ENCODE results near the gene SMCO2.

SMCO2 gene

DNA sequence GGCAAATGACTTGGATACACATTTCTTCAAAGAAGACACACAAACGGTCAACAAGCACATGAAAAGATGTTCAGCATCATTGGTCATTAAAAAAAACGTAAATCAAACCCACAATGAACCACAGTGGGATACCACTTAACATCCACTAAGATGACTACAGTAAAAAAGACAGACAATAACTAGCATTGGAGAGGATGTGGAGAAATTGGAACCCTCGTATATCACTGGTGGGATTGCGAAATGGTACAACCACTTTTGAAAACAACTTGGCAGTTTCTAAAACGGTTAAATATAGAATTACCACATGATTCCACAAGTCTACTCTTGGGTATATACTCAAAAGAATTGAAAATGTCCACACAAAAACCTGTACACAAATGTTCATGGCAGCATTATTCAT lies 52.2 kb downstream of the SMCO2 start:
- Histone ChIP-seq H3K36me3 (ENCODE audit: insufficient read depth, low read length) (no peaks in the 10 kb centered on the region), H3K9ac (ENCODE audit: low read depth, low read length) (no peak overlapping the region), H3K9me3 (ENCODE audit: control insufficient read depth, insufficient read depth, low read length) (no peaks in the 10 kb centered on the region), H3K4me1 (ENCODE audit: insufficient read depth, low read length) (no peaks in the 10 kb centered on the region)

DNA sequence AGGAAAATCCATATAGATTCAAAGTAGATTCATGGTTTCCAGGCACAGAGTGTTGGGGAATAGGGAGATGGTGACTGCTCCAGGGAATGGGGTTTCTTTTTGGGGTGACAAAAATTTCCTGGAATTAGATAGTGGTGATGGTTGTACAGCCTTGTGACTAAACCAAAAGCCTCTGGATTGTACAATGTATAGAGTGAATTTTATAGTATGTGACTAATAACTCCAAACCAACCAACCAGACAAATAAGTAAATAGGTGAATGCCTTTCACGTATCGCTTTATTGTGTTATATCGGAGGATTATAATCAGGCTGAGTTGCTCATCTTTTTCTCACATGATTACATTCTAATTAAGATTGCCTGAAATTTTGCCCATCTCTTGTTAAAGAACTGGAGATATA lies 52.8 kb downstream of the SMCO2 start:
- no peaks in the 10 kb centered on the region for H3K9me3 ChIP-seq (ENCODE audit: control insufficient read depth, insufficient read depth, low read length)
- H3K4me1 ChIP-seq (ENCODE audit: insufficient read depth, low read length), result no peaks in the 10 kb centered on the region
- no peaks in the 10 kb centered on the region for H3K36me3 ChIP-seq (ENCODE audit: insufficient read depth, low read length)
- H3K9ac ChIP-seq (ENCODE audit: low read depth, low read length), result no peak overlapping the region

DNA sequence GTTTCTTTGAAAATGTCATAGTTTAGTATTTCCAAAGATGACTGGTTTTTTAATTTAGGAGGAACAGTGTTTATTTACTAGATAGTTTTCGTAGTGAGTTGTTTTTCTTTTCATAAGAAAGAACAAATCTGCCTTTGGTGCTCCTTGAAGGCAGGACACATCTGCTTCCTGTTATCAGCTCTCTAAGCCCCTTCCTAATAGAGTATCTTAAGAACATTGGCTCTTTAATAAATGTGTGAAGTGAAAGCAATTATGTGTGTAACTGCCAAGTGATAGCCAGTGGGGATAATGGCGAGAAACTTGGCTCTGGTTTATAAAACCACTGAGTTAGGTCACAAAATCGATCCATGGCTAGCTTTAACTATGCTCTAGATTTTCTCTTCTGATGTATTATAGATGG lies 54.0 kb downstream of the SMCO2 start:
- H3K9ac ChIP-seq (ENCODE audit: low read depth, low read length), result no peak overlapping the region
- H3K9me3 ChIP-seq (ENCODE audit: control insufficient read depth, insufficient read depth, low read length), result no peaks in the 10 kb centered on the region
- peaks cover 2% of the 10 kb centered on the region; the same call in 1 of the 2 replicates for H3K4me1 ChIP-seq (ENCODE audit: insufficient read depth, low read length)
- no peaks in the 10 kb centered on the region for H3K36me3 ChIP-seq (ENCODE audit: insufficient read depth, low read length)

DNA sequence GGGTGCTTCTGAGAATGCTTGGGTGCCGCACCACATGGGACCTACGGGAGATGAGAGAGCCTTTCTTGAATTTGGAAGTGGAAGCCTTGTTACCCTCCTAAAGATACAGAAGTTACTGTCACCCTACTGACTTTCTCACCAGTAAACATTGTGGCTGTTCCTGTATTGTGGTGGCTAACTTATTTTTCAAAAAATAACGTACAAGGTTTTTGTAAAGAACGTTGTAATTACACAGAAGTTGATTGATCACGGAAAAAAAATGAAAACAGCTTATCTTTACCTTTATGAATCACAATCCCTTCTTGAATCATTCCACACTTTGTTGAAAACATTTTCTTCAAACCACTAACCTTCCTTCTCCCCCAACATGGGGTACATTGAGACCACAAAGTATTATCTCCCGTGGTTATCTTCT lies 55.5 kb downstream of the SMCO2 start:
- peaks cover 4% of the 10 kb centered on the region; the same call in 1 of the 2 replicates for H3K4me1 ChIP-seq (ENCODE audit: insufficient read depth, low read length)
- H3K9me3 ChIP-seq (ENCODE audit: control insufficient read depth, insufficient read depth, low read length), result no peaks in the 10 kb centered on the region
- no peaks in the 10 kb centered on the region for H3K36me3 ChIP-seq (ENCODE audit: insufficient read depth, low read length)
- H3K9ac ChIP-seq (ENCODE audit: low read depth, low read length), result no peak overlapping the region

DNA sequence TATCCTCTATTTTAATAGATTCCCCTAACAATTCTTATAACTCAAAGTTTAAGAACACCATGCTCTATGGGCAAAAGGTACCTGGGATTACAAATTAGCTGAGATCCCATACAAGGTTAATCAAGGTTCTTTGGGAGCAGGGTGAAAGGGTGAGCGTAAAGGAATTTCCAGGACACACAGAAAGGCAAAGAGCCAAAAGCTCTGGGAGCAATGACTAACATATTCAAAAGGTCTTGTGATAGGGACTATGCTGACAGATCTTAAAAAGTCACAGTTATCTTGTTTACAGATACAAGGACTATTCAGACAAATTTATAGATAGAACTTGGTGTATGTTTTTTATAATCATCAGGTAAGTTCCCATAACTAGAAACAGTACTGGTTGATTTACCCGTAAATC lies 58.0 kb downstream of the SMCO2 start:
- H3K4me1 ChIP-seq (ENCODE audit: insufficient read depth, low read length), result peaks cover 4% of the 10 kb centered on the region; the same call in 1 of the 2 replicates
- no peaks in the 10 kb centered on the region for H3K36me3 ChIP-seq (ENCODE audit: insufficient read depth, low read length)
- no peak overlapping the region for H3K9ac ChIP-seq (ENCODE audit: low read depth, low read length)
- H3K9me3 ChIP-seq (ENCODE audit: control insufficient read depth, insufficient read depth, low read length), result no peaks in the 10 kb centered on the region

DNA sequence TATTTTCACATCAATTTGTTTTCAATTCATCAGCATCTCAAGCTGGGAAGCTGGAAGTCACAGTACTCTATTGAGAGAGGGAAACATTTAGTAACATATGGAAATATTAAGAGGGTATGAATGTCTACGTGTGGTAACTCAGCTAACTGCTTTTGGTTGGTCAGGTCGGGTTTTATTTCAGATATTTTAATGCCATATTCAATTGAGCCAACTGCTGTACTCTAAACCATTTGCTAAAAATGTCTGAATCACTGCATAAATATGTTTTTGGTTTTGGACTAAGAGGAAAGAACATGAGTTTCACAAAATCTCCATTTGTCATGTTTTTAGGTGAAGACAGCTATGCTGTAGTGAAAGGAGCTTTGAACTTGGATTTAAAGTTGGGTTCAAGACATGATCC lies 58.6 kb downstream of the SMCO2 start:
- Histone ChIP-seq H3K9ac (ENCODE audit: low read depth, low read length) (no peak overlapping the region), H3K36me3 (ENCODE audit: insufficient read depth, low read length) (no peaks in the 10 kb centered on the region), H3K4me1 (ENCODE audit: insufficient read depth, low read length) (peaks cover 4% of the 10 kb centered on the region; the same call in 1 of the 2 replicates), H3K9me3 (ENCODE audit: control insufficient read depth, insufficient read depth, low read length) (no peaks in the 10 kb centered on the region)

DNA sequence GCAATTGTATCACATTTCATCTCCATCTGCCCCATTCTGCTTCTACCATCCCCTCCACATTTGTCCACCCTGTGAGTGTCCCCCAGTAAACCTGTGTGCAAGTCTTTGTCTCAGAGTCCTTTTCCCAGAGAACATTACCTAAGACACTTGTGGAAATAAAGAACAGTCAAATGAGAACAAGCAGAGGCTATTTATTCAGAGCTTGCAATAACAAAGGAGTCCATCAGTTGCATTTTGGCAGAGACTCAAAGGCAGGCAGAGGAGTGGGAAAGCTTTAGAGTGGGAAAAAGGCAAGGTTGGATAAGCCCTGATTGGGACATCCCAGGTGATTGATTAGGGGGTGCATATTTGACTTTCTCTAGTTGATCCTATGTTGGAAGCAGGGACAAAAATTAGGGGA lies 59.2 kb downstream of the SMCO2 start:
- H3K4me1 ChIP-seq (ENCODE audit: insufficient read depth, low read length), result peaks cover 4% of the 10 kb centered on the region; the same call in 1 of the 2 replicates
- no peaks in the 10 kb centered on the region for H3K9me3 ChIP-seq (ENCODE audit: control insufficient read depth, insufficient read depth, low read length)
- no peak overlapping the region for H3K9ac ChIP-seq (ENCODE audit: low read depth, low read length)
- H3K36me3 ChIP-seq (ENCODE audit: insufficient read depth, low read length), result no peaks in the 10 kb centered on the region

DNA sequence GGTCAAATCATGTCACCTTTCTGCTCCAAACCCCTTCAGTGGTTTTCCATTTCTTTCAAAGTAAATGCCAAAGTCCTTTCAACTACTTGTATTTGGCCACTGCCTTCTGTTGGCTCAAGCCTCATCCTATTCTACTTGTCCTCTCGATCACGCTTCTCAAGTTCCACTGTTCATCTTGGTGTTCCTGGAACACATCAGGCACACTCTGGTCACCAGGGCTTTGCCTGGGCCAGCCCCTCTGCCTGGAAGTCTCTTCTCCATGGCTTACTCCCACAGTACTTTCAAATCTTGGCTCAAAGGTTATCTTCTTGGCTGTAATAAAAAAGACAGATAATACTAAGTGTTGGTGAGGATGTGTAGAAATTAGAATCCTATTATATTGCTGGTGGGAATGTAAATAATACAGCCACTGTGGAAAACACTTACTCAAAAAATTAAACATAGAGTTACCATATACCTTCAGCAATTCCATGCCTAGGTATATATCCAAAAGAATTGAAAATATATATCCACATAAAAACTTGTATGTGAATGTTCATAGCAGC lies 60.2 kb downstream of the SMCO2 start:
- Histone ChIP-seq H3K9me3 (ENCODE audit: control insufficient read depth, insufficient read depth, low read length) (no peaks in the 10 kb centered on the region), H3K36me3 (ENCODE audit: insufficient read depth, low read length) (no peaks in the 10 kb centered on the region), H3K4me1 (ENCODE audit: insufficient read depth, low read length) (peaks cover 4% of the 10 kb centered on the region; the same call in 1 of the 2 replicates), H3K9ac (ENCODE audit: low read depth, low read length) (no peak overlapping the region)

DNA sequence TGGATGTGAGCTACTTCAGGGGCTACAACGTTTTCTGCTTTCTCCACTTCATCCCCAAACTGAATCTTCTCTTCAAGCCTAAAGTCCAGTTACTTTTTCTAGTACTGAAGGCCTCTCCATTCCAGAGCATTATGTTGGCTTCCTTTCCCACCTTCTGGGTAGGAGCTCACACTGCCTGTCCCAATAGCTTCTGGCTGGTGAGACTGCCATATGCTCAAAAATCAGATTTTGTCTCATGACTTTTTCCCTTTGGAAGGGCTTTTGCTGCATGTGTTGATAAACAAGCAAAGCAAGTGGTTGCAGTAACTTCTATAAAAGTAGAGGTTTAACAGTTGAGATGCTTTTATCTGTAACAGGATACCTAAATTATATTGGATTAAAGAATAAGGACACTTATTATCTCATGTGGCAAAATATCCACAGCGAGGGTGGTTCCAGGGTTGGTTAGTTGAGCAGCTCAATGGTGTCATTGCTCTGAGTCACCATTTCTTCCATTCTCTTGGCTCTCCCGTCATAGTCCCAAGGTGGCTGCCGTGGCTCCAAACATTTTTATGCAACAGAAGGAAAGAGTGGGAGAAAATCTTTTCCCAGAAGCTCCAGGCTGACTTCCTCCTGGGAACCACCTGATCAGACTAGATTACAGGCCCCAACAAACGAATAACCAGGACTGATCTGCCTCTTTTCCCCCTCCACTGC lies 62.3 kb downstream of the SMCO2 start:
- no peaks in the 10 kb centered on the region for H3K9me3 ChIP-seq (ENCODE audit: control insufficient read depth, insufficient read depth, low read length)
- no peaks in the 10 kb centered on the region for H3K36me3 ChIP-seq (ENCODE audit: insufficient read depth, low read length)

DNA sequence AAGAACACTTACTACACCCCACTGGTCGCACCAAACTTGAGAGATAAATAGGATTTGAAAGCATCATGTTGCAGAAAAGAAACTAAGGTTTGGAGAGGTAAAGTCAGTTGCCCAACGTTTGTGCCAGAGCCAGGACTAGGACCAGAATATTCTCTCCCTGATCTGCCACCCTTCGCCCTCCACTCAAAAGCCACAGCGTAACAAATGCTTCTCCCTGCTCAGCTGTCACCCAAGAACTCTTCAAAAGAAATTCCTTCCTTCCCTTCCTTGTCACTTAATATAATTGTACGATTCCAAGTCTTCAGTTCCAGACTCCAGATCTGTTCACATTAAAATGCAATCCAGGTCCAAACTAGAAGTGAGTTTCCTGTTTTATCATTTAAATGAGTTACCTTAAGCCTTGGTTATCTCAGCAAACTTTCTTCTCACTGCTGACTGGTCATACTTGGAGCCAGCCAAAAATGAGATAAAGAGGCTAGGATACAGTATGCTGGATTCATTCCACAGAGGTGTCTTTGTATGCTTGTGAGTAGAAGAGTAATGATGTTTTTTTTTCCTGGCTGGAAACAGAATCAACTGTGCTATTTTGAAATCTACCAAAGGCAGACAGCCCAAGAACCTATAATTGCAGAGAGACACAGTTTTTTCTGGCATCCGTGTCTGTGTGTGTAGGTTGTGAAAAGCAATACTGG lies 64.6 kb downstream of the SMCO2 start:
- Histone ChIP-seq H3K9ac (ENCODE audit: low read depth, low read length) (no peak overlapping the region), H3K9me3 (ENCODE audit: control insufficient read depth, insufficient read depth, low read length) (no peaks in the 10 kb centered on the region), H3K36me3 (ENCODE audit: insufficient read depth, low read length) (no peaks in the 10 kb centered on the region), H3K4me1 (ENCODE audit: insufficient read depth, low read length) (no peaks in the 10 kb centered on the region; the same call in 1 of the 2 replicates)

More for the DNA sequence above, 62.3 kb downstream of the SMCO2 start:
- H3K4me1 ChIP-seq (ENCODE audit: insufficient read depth, low read length), result peaks cover 4% of the 10 kb centered on the region; the same call in 1 of the 2 replicates
- H3K9ac ChIP-seq (ENCODE audit: low read depth, low read length), result no peak overlapping the region

DNA sequence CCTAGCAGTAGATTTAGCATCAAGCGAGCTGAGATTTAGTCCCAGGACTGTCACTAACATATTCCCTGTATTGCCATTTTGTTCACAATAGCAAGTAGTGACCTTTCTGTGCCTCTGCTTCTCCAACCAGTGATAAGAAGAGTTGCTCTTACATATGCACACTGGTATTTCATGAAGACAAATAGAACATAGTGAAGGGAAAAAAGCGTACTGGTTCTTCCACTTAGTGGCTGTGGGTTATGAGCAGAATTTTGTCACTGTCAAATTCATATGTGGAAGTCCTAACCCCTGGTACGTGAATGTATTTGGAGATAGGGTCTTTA lies 65.1 kb downstream of the SMCO2 start:
- no peak overlapping the region for H3K9ac ChIP-seq (ENCODE audit: low read depth, low read length)
- H3K36me3 ChIP-seq (ENCODE audit: insufficient read depth, low read length), result no peaks in the 10 kb centered on the region
- no peaks in the 10 kb centered on the region for H3K9me3 ChIP-seq (ENCODE audit: control insufficient read depth, insufficient read depth, low read length)
- H3K4me1 ChIP-seq (ENCODE audit: insufficient read depth, low read length), result no peaks in the 10 kb centered on the region; the same call in 1 of the 2 replicates

DNA sequence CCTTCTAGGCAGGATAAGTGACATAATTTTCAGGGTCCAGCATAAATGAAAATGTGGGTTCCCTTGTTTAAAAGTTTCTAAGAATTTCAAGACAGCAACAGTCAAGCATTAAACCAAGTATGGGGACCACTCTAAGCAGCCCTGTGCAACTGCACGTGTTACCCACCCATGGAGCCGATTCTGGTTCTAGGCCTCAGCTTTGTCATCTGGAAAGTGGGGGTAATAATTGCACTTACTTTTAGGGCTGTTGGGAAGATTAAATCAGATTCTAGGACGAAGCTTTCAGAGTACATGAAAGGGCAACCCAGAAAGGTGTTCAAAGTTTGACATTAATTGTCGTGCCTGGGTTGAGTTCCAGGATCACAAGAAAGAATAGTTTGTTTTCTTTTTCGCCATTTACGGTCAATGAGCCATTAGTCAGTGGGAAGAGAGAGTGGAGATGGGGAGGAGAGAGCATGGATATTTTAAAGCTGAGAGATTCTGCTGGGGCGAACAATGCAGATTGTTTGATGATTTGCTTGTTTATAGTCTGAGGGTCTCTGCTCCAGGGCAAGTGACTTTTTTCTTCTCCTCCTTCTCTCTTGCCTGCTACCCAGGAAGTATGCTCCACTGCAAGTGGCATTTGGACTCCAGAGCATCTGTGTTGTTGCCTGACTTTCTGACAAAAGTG lies 66.8 kb downstream of the SMCO2 start:
- no peaks in the 10 kb centered on the region for H3K36me3 ChIP-seq (ENCODE audit: insufficient read depth, low read length)
- H3K4me1 ChIP-seq (ENCODE audit: insufficient read depth, low read length), result no peaks in the 10 kb centered on the region; the same call in 1 of the 2 replicates
- no peaks in the 10 kb centered on the region for H3K9me3 ChIP-seq (ENCODE audit: control insufficient read depth, insufficient read depth, low read length)
- H3K9ac ChIP-seq (ENCODE audit: low read depth, low read length), result no peak overlapping the region

DNA sequence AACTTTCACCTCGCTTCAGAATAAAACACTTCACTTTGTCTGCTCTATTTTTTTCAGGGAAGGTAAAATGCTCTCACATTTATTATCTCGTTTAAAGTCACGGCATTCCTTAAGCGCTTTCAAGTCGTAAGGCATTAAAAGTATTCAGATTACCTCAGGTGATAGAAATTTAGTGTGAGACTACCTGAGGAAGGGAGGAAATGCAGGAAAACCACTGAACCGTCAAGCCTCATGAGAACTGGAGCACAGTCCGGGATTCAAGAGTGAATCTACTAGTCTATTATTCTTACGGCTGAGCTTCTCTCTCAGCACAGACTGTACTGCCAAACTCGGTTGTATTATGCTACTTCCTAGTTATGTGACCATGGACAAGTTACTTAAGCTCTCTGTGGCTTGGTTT lies 69.1 kb downstream of the SMCO2 start:
- Histone ChIP-seq H3K9me3 (ENCODE audit: control insufficient read depth, insufficient read depth, low read length) (no peaks in the 10 kb centered on the region), H3K9ac (ENCODE audit: low read depth, low read length) (no peak overlapping the region), H3K36me3 (ENCODE audit: insufficient read depth, low read length) (no peaks in the 10 kb centered on the region), H3K4me1 (ENCODE audit: insufficient read depth, low read length) (peaks cover 1% of the 10 kb centered on the region; the same call in 1 of the 2 replicates)

DNA sequence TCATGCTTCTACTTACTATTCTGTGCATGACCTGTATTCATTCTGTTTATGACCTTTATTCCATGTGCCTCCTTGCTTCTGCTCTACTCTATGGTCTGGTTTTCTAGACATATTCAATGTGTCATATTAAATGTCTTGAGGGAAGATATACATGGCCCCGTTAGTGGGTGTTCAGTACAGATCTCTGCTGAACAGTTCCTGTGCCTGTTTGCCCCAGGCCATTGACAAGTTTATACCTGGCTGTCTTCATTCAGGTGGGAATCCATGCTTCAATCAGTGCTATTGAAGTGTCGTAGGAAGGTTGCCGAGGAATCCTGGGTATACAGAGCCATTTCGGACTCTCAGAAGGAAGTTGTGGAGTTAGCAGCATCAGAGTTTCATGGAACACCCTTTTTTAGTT lies 70.1 kb downstream of the SMCO2 start:
- H3K36me3 ChIP-seq (ENCODE audit: insufficient read depth, low read length), result no peaks in the 10 kb centered on the region
- no peaks in the 10 kb centered on the region for H3K9me3 ChIP-seq (ENCODE audit: control insufficient read depth, insufficient read depth, low read length)
- H3K4me1 ChIP-seq (ENCODE audit: insufficient read depth, low read length), result peaks cover 11% of the 10 kb centered on the region
- no peak overlapping the region for H3K9ac ChIP-seq (ENCODE audit: low read depth, low read length)
